ENCODE data around the gene CDH4. TPM values are rescaled to one million over a fixed set of nuclear protein-coding genes. Genes with fewer than 3 reads are reported as not detected.

Gene CDH4
- total and polyA plus RNA-seq, 2 donors (not counting 1 experiment from before 2014, with no cell fraction given): not detected

GRCh38 chr20:61683721-61684120, 431.7 kb downstream of the CDH4 start:
- Mint-ChIP-seq H3K27ac (no peak overlapping the region), H3K4me3 (no peak overlapping the region), H3K4me1 (no peaks in the 10 kb centered on the region), H3K27me3 (no peaks in the 10 kb centered on the region), H3K9me3 (ENCODE audit: insufficient read depth) (peaks cover 3% of the 10 kb centered on the region)
- CTCF ChIA-PET: no interaction called here
- H3K27me3 ChIP-seq (replicated peaks in 1 of 4; ENCODE audit: control extremely low read depth in 1 of 4, control insufficient read depth in 3 of 4, insufficient read depth in 4 of 4, low read length in 3 of 4): no peaks in the 10 kb centered on the region
- H3K27ac ChIP-seq (ENCODE audit: low read length in 2 of 2): no peak overlapping the region
- H3K9me3 ChIP-seq (ENCODE audit: control extremely low read depth in 1 of 3, control insufficient read depth in 2 of 3, insufficient read depth in 1 of 3, low read length in 2 of 3): peaks cover 0 to 29% (median 0%) of the 10 kb centered on the region in 3 donors
- intact Hi-C loops (cut with micrococcal nuclease): no loop called here
- DNase-seq (no peak), ATAC-seq (ENCODE audit: low read depth) (no peak)
- H3K4me1 ChIP-seq (ENCODE audit: control insufficient read depth in 2 of 2, insufficient read depth in 2 of 2, low read length in 2 of 2): no peaks in the 10 kb centered on the region
- H2AFZ ChIP-seq (ENCODE audit: insufficient read depth, low read depth, low read length, poor library complexity, severe bottlenecking): no peak overlapping the region
- H4K20me1 ChIP-seq (ENCODE audit: control insufficient read depth, insufficient read depth, low read length, poor library complexity, severe bottlenecking): no peaks in the 10 kb centered on the region
- no peak overlapping the region for H3K4me3 ChIP-seq (ENCODE audit: control extremely low read depth in 1 of 5, extremely low read depth in 1 of 5, insufficient read depth in 1 of 5, low read depth in 2 of 5, low read length in 4 of 5)
- no peaks in the 10 kb centered on the region for H3K36me3 ChIP-seq (replicated peaks in 1 of 2; ENCODE audit: control extremely low read depth in 1 of 2, control insufficient read depth in 1 of 2, extremely low read depth in 1 of 2, insufficient read depth in 2 of 2, low read length in 1 of 2)
- POLR2A ChIA-PET: no interaction called here
- WGBS (ENCODE audit: insufficient coverage): 71% methylated on average over 1 of the region's 6 CpGs
- no peak overlapping the region for H3K4me2 ChIP-seq (replicated peaks; ENCODE audit: low read depth, low read length, poor library complexity, severe bottlenecking)
- no peak overlapping the region for H3K9ac ChIP-seq (ENCODE audit: low read length)
- TF ChIP-seq CTCF (IDR thresholded peaks at IDR 0.05): no peak
- TF ChIP-seq EZH2 (IDR thresholded peaks at IDR 0.05; ENCODE audit: borderline replicate concordance, insufficient read depth, low read depth, low read length, poor library complexity, severe bottlenecking): no peak
- no peaks in the 10 kb centered on the region for H3K79me2 ChIP-seq (ENCODE audit: control insufficient read depth, insufficient read depth, low read length)

GRCh38 chr20:61684136-61684535, 432.1 kb downstream of the CDH4 start:
- no peak overlapping the region for H3K4me2 ChIP-seq (replicated peaks; ENCODE audit: low read depth, low read length, poor library complexity, severe bottlenecking)
- no peaks in the 10 kb centered on the region for H3K36me3 ChIP-seq (replicated peaks in 1 of 2; ENCODE audit: control extremely low read depth in 1 of 2, control insufficient read depth in 1 of 2, extremely low read depth in 1 of 2, insufficient read depth in 2 of 2, low read length in 1 of 2)
- intact Hi-C loops (cut with micrococcal nuclease): no loop called here
- no peaks in the 10 kb centered on the region for H3K79me2 ChIP-seq (ENCODE audit: control insufficient read depth, insufficient read depth, low read length)
- H3K4me3 ChIP-seq (ENCODE audit: control extremely low read depth in 1 of 5, extremely low read depth in 1 of 5, insufficient read depth in 1 of 5, low read depth in 2 of 5, low read length in 4 of 5): no peak overlapping the region
- TF ChIP-seq EZH2 (IDR thresholded peaks at IDR 0.05; ENCODE audit: borderline replicate concordance, insufficient read depth, low read depth, low read length, poor library complexity, severe bottlenecking): no peak
- TF ChIP-seq CTCF (IDR thresholded peaks at IDR 0.05): no peak
- no peaks in the 10 kb centered on the region for H4K20me1 ChIP-seq (ENCODE audit: control insufficient read depth, insufficient read depth, low read length, poor library complexity, severe bottlenecking)
- no peak overlapping the region for H3K27ac ChIP-seq (ENCODE audit: low read length in 2 of 2)
- no peak overlapping the region for H2AFZ ChIP-seq (ENCODE audit: insufficient read depth, low read depth, low read length, poor library complexity, severe bottlenecking)
- H3K9ac ChIP-seq (ENCODE audit: low read length): no peak overlapping the region
- peaks cover 0 to 26% (median 0%) of the 10 kb centered on the region in 3 donors for H3K9me3 ChIP-seq (ENCODE audit: control extremely low read depth in 1 of 3, control insufficient read depth in 2 of 3, insufficient read depth in 1 of 3, low read length in 2 of 3)
- Mint-ChIP-seq H3K9me3 (ENCODE audit: insufficient read depth) (peaks cover 3% of the 10 kb centered on the region), H3K27ac (no peak overlapping the region), H3K27me3 (no peaks in the 10 kb centered on the region), H3K4me3 (no peak overlapping the region), H3K4me1 (no peaks in the 10 kb centered on the region)
- H3K27me3 ChIP-seq (replicated peaks in 1 of 4; ENCODE audit: control extremely low read depth in 1 of 4, control insufficient read depth in 3 of 4, insufficient read depth in 4 of 4, low read length in 3 of 4): no peaks in the 10 kb centered on the region
- ChIA-PET CTCF (no interaction called here), POLR2A (no interaction called here)
- DNase-seq (no peak), ATAC-seq (ENCODE audit: low read depth) (no peak)
- H3K4me1 ChIP-seq (ENCODE audit: control insufficient read depth in 2 of 2, insufficient read depth in 2 of 2, low read length in 2 of 2): no peaks in the 10 kb centered on the region
- WGBS (ENCODE audit: insufficient coverage): 77% methylated on average over 13 of the region's 13 CpGs

Data from B cell (primary cell).